ENCODE results near the gene SCARF2.

Gene SCARF2

DNA sequence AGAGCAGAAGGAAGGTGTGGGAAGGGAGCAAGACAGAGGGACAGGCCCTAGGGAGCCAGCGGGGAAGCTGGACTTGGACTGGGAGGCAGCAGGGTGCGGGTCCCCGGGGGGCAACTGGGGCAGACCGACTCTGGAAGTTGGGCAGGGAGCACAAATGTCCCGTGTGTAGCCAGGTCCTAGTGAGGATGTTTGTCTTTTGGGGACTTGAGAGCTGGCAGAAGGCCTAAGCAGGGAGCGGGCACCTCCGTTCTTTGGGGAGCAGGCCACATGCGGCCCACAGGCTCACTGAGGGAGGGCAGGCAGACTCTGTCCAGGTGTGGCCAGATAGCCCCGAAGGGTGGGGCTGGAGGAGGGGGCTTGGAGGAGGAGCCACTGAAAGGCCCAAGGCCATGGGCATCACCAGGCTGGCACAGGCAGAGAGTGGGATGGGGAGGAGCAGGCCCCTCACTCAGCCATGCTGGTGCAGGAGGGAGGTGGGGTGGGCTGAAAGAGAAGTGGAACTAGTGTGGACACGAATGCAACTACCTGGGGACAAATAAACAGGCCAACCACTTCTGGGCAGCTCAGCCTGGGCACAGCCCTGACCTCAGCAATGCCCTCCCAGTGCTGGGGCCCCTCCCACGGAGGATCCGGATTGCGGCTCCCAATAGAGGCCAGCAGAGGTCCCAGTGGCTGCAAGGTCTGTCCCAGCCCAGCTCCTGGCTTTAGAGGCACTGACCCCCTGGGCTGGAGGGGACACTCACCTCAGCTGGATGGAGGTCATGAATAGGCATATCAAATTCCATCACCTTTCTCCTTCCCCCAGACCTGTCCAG, 1.3 kb upstream of the SCARF2 start:
- TF ChIP-seq, protein P1, sequence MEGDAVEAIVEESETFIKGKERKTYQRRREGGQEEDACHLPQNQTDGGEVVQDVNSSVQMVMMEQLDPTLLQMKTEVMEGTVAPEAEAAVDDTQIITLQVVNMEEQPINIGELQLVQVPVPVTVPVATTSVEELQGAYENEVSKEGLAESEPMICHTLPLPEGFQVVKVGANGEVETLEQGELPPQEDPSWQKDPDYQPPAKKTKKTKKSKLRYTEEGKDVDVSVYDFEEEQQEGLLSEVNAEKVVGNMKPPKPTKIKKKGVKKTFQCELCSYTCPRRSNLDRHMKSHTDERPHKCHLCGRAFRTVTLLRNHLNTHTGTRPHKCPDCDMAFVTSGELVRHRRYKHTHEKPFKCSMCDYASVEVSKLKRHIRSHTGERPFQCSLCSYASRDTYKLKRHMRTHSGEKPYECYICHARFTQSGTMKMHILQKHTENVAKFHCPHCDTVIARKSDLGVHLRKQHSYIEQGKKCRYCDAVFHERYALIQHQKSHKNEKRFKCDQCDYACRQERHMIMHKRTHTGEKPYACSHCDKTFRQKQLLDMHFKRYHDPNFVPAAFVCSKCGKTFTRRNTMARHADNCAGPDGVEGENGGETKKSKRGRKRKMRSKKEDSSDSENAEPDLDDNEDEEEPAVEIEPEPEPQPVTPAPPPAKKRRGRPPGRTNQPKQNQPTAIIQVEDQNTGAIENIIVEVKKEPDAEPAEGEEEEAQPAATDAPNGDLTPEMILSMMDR (IDR thresholded peaks at IDR 0.05; ENCODE audit: unreplicated experiment in 3 of 3), result peak in 1 of 3 experiments; percentile 11
- peaks cover 28% of the 10 kb centered on the region for H3K4me1 Mint-ChIP-seq
- peaks cover 21% of the 10 kb centered on the region for H3K36me3 Mint-ChIP-seq (ENCODE audit: low read depth)
- H3K27me3 Mint-ChIP-seq (ENCODE audit: low read depth), result peaks cover 19% of the 10 kb centered on the region
- H3K9me3 Mint-ChIP-seq, result no peaks in the 10 kb centered on the region
- peak overlapping the region; percentile 81 to 89 (median 86) for H3K4me3 Mint-ChIP-seq
- H3K27ac Mint-ChIP-seq, result peak overlapping the region; percentile 77 to 94 (median 83)

DNA sequence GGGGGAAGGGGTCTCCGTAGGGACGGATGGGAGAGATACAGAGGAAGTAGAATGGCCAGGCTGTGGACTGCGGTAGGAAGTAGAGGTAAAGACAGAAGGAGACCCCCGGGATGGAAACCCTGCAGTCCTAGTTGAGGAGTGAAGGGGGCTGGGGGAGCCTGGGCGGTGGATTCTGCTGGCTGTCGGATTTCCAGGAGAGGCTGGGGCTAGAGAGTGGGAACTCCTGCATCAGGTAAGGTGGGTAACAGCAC, 727 bp upstream of the SCARF2 start:
- Mint-ChIP-seq H3K27ac (peak overlapping the region; percentile 77 to 94 (median 83)), H3K9me3 (no peaks in the 10 kb centered on the region), H3K27me3 (ENCODE audit: low read depth) (peaks cover 19% of the 10 kb centered on the region), H3K4me1 (peaks cover 29% of the 10 kb centered on the region), H3K4me3 (peak overlapping the region; percentile 81 to 89 (median 86)), H3K36me3 (ENCODE audit: low read depth) (peaks cover 22% of the 10 kb centered on the region)
- TF ChIP-seq, protein P1 (IDR thresholded peaks at IDR 0.05; ENCODE audit: unreplicated experiment in 3 of 3), result no peak

DNA sequence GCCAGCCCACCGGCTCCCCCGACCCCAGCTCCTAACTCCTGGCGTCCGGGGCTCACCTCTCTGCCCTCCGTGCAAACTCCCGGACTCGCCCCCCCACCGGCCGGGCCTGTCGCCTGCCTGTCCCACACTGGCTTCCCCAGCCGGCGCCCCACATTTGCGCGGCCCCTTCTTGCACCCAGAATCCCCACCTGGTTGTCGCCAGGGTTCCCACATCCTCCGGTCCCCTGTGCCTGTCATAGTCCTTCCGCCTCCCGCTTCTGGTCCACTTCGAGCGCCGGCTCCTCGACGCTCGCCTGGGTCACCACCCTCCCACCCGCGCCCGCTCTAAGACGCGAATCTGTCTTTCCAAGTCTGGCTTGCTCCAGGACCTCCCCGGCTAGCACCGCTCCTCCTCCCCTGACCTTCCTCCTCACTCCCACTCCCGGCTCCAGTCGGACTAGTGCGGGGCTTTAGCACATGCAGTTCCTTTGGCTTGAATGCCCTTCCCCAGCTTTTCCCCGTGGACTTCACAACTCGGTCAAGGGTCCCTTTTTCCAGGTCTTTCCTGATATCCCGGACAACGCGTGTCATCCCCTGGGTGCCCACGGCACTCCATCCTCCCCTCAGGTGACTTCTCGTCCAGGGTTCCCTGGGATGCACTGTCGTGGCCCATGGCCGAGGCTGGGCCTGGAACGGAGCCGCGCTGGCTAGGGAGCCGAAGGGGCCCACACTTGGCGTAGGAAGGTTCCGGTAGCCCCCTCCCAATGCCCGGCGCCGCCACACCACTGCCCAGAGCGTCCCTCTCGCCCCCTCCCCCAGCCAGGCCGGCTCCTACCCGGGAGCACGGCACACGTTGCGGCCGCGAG, 635 bp downstream of the SCARF2 start:
- H3K4me1 Mint-ChIP-seq, result peaks cover 29% of the 10 kb centered on the region
- H3K27ac Mint-ChIP-seq, result peak overlapping the region; percentile 79 to 97 (median 92)
- peaks cover 32% of the 10 kb centered on the region for H3K27me3 Mint-ChIP-seq (ENCODE audit: low read depth)
- H3K4me3 Mint-ChIP-seq, result peak overlapping the region; percentile 95 to 97 (median 97)
- TF ChIP-seq, protein P1 (IDR thresholded peaks at IDR 0.05; ENCODE audit: unreplicated experiment in 3 of 3), result no peak
- peaks cover 17% of the 10 kb centered on the region for H3K36me3 Mint-ChIP-seq (ENCODE audit: low read depth)
- no peaks in the 10 kb centered on the region for H3K9me3 Mint-ChIP-seq

DNA sequence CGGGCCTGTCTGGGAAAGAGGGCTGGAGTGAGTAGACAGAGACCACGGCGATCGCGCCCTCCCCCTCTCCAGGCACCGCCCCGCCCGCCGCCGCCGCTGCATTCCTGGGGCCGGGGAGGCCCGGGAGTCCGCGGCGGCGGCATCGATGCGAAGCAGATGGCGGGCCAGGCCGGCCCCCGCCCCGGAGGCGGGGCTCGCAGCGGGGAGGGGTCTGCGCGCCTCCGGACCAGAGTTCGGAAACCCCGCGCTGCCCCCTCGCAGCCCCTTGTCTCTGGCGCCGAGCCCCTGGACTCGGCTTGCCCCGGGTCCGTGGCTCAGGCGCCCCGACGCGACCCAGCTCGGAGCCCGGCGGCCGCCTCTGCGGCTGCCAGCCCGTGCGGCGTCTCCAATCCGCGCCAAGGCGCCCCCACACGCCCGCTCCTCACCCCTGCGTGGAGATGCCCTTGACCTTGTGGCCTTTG, 1.3 kb downstream of the SCARF2 start:
- Mint-ChIP-seq H3K4me1 (peaks cover 29% of the 10 kb centered on the region), H3K4me3 (peak overlapping the region; percentile 95 to 97 (median 97)), H3K9me3 (no peaks in the 10 kb centered on the region), H3K36me3 (ENCODE audit: low read depth) (peaks cover 17% of the 10 kb centered on the region), H3K27me3 (ENCODE audit: low read depth) (peaks cover 37% of the 10 kb centered on the region), H3K27ac (no peak overlapping the region)
- TF ChIP-seq, protein P1 (IDR thresholded peaks at IDR 0.05; ENCODE audit: unreplicated experiment in 3 of 3), result no peak

DNA sequence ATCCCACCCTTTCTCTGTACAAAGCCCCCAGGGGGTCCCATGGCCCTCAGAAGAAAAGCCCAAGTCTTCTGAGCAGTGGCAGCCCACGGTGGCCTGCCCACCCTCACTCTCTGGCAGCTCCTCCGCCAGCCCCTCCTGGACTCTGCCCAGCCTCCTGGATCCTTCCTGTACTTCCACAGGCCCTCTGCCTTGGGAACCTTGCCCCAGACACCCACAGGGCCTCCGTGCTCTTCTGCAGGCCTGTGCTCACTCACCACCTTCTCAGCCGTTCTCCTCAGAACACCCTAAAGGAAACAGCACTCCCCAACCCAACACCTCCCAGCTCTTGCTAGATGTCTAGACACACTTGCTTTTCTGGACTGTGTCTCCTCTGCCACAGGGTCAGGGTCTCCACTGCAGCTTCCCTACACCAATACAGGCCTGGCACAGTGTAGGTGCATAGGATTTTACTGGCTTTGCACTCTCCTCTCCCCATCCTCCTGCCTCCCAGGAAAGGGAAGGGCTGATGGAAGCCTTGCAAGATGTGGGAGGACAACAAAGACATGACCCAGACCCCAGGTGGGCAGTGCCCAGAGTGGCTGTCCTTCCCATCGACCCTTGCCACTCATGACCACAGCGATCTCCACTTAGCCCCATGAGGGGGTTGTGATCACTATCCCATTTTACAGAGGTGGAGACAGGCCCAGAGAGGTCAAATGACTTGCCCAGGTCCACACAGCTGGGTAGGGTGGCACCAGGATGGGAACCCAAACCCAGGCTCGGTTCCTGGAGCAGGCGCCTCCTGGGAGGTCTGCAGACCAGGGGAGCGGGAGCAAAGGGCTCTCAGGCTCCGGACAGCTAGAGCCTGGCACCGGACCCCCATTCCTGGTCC, 2.0 kb downstream of the SCARF2 start:
- H3K9me3 Mint-ChIP-seq, result no peaks in the 10 kb centered on the region
- peak overlapping the region; percentile 75 to 84 (median 84) for H3K4me3 Mint-ChIP-seq
- TF ChIP-seq, protein P1 (IDR thresholded peaks at IDR 0.05; ENCODE audit: unreplicated experiment in 3 of 3), result no peak
- H3K27me3 Mint-ChIP-seq (ENCODE audit: low read depth), result peaks cover 37% of the 10 kb centered on the region
- H3K27ac Mint-ChIP-seq, result peak overlapping the region; percentile 61 to 88 (median 77)
- peaks cover 29% of the 10 kb centered on the region for H3K4me1 Mint-ChIP-seq
- H3K36me3 Mint-ChIP-seq (ENCODE audit: low read depth), result peaks cover 17% of the 10 kb centered on the region
